ENCODE measurements around the gene CYP4V2.

GRCh38 chr4:186244835-186245234 lies 53.5 kb downstream of the CYP4V2 start:
- no peak for TF ChIP-seq ELF4 (IDR thresholded peaks at IDR 0.05)
- TF ChIP-seq NFRKB (IDR thresholded peaks at IDR 0.05), result no peak
- TF ChIP-seq ZNF384 (IDR thresholded peaks at IDR 0.05), result no peak
- TF ChIP-seq SUZ12 (IDR thresholded peaks at IDR 0.05), result no peak
- TF ChIP-seq SP1 (IDR thresholded peaks at IDR 0.05), result no peak
- no peak for TF ChIP-seq FOXA1 (IDR thresholded peaks at IDR 0.05)
- TF ChIP-seq PKNOX1 (IDR thresholded peaks at IDR 0.05), result no peak
- TF ChIP-seq L3MBTL2 (conservative IDR thresholded peaks at IDR 0.05), result no peak

Data from HEK293T (cell line).